Measurements from ENCODE around the gene HMG20A. TPM values are rescaled to one million over a fixed set of nuclear protein-coding genes. Genes with fewer than 3 reads are reported as not detected.

HMG20A gene
- total RNA-seq, 1 experiment from 2014 or later, result 26.2 TPM

DNA sequence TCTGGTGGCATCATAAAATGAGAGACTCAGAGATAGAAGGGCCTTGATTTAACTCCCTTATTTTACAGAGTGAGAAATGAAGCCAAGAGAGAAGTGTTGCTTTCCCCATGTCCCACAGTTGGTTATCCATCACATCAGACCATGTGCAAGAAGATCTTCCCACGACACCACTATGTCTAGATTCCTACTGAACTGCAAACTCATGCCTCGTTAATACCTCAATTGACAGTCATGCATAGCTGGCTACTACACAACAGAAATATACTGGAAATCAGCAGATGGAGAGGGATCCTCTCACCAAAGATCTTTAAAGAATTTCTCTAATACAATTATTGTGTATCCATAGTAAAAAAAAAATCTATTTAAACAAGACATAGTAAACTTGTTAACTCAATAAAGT, 34.1 kb upstream of the HMG20A start:
- no peak overlapping the region for H2AFZ ChIP-seq (ENCODE audit: low read length)
- H3K9me3 ChIP-seq (ENCODE audit: low read length), result no peaks in the 10 kb centered on the region
- H3K4me3 ChIP-seq (ENCODE audit: low read length), result no peak overlapping the region
- no peak overlapping the region for H3K9ac ChIP-seq (ENCODE audit: low read length)
- H3K27me3 ChIP-seq (ENCODE audit: low read length), result no peaks in the 10 kb centered on the region
- H3K4me2 ChIP-seq (ENCODE audit: low read depth, low read length, poor library complexity, severe bottlenecking), result no peak overlapping the region
- peaks cover 22% of the 10 kb centered on the region for H3K4me1 ChIP-seq (ENCODE audit: low read length)
- H3K9me2 ChIP-seq (replicated peaks; ENCODE audit: insufficient read depth, low read length), result no peaks in the 10 kb centered on the region
- no peak for DNase-seq
- H3K27ac ChIP-seq (ENCODE audit: low read length), result no peak overlapping the region
- no peaks in the 10 kb centered on the region for H3K79me2 ChIP-seq (ENCODE audit: low read length)
- H4K20me1 ChIP-seq (ENCODE audit: insufficient read depth, low read depth, low read length), result no peaks in the 10 kb centered on the region
- H3K36me3 ChIP-seq (ENCODE audit: insufficient read depth, low read length), result no peaks in the 10 kb centered on the region

DNA sequence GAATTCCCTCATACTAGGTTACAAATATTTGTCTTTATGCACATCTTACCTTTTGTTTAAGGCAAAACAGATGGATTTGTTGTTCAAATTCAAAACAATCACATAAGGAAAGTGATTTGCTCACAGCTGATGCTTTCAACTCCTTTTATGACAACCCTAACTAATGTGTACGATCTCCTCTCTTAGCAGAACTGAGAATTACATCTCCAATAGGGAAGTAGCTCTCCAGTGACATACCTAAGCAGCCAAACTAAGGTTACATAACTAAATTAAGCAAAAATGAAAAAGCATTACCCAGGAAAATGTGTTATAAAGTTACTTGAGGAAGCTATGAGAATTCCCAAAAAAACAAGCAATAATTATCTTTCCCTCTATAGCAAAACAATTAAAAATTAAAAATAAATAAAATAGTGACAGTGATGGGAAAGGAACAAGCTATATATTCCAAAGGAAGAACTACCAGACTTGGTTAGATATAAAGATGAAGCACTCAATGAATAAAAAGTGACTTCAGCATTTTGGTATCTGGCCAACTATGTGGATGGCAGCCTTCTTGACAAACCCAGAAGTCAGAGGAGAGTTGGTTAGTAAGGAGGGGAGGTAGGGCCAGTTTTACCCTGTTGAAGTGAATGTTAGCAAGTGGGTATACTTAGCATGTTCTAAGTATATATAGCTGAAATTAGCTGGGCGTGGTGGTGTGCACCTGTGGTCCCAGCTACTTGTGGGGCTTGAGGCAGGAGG, 33.2 kb upstream of the HMG20A start:
- Histone ChIP-seq H3K4me2 (ENCODE audit: low read depth, low read length, poor library complexity, severe bottlenecking) (no peak overlapping the region), H3K36me3 (ENCODE audit: insufficient read depth, low read length) (no peaks in the 10 kb centered on the region), H3K4me3 (ENCODE audit: low read length) (no peak overlapping the region), H3K9me3 (ENCODE audit: low read length) (no peaks in the 10 kb centered on the region), H3K9me2 (replicated peaks; ENCODE audit: insufficient read depth, low read length) (no peaks in the 10 kb centered on the region), H3K27ac (ENCODE audit: low read length) (no peak overlapping the region), H3K4me1 (ENCODE audit: low read length) (peaks cover 22% of the 10 kb centered on the region), H2AFZ (ENCODE audit: low read length) (no peak overlapping the region), H3K9ac (ENCODE audit: low read length) (no peak overlapping the region), H3K79me2 (ENCODE audit: low read length) (no peaks in the 10 kb centered on the region), H4K20me1 (ENCODE audit: insufficient read depth, low read depth, low read length) (no peaks in the 10 kb centered on the region), H3K27me3 (ENCODE audit: low read length) (no peaks in the 10 kb centered on the region)
- no peak for DNase-seq

DNA sequence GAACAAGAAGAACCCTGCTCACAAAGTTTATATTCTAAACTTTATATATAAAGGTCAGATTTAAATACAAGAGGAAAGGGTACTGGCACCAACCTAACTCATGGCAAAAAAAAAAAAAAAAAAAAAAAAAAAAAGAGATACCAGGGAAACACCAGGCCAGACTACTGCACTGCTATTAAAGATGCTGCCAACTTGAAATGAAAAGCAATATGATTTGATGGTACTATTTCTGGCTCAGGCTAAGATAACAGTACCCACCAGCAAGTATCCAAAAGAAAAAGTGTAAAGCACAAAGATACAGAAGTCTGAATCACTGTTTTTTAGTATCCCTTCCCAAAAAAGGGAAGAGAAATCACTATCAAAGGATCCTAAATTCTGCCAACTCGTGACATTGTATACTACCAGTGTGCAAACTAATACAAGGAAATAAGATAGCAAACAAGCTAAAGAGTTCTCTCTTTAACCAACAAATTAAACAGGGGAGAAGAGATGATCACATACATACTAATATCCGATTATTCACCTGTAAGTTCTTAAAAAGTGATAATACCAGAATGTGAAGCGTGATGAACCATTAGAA, 29.2 kb upstream of the HMG20A start:
- H3K9ac ChIP-seq (ENCODE audit: low read length), result no peak overlapping the region
- H4K20me1 ChIP-seq (ENCODE audit: insufficient read depth, low read depth, low read length), result no peaks in the 10 kb centered on the region
- no peak overlapping the region for H2AFZ ChIP-seq (ENCODE audit: low read length)
- no peak overlapping the region for H3K27ac ChIP-seq (ENCODE audit: low read length)
- no peak overlapping the region for H3K4me2 ChIP-seq (ENCODE audit: low read depth, low read length, poor library complexity, severe bottlenecking)
- no peak overlapping the region for H3K4me3 ChIP-seq (ENCODE audit: low read length)
- H3K27me3 ChIP-seq (ENCODE audit: low read length), result no peaks in the 10 kb centered on the region; the same call in 1 of the 2 replicates
- no peaks in the 10 kb centered on the region for H3K36me3 ChIP-seq (ENCODE audit: insufficient read depth, low read length)
- H3K9me3 ChIP-seq (ENCODE audit: low read length), result peaks cover 16% of the 10 kb centered on the region
- no peak for DNase-seq
- H3K79me2 ChIP-seq (ENCODE audit: low read length), result no peaks in the 10 kb centered on the region
- H3K4me1 ChIP-seq (ENCODE audit: low read length), result peaks cover 22% of the 10 kb centered on the region
- no peaks in the 10 kb centered on the region for H3K9me2 ChIP-seq (replicated peaks; ENCODE audit: insufficient read depth, low read length)

DNA sequence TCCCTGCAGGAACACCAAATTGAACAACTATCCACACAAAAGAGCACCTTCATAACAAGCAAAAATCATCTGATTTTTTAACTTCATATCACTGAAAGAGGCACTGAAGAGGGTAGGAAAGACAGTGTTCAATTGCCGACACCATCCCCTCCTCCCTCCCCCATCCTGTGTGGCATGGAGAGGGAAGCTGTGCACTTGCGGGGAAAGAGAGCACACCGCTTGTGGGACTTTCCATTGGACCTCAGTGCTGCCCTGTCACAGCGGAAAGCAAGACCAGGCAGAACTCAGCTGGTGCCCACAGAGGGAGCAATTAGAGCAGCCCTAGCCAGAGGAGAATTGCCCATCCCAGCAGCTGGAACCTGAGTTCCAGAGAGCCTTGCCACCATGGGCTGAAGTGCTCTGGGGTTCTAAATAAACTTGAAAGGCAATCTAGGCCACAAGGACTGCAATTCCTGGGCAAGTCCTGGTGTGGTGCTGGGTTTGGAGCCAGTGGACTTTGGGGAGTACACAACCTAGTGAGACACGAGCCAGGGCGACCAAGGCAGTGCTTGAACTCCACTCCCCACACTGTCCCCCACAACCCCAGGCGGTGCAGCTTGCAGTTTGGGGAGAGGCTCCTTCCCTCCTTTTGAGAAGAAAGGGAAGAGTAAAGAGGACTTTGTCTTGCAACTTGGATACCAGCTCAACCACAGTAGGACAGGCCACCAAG, 27.8 kb upstream of the HMG20A start:
- Histone ChIP-seq H3K4me3 (ENCODE audit: low read length) (no peak overlapping the region), H3K79me2 (ENCODE audit: low read length) (no peaks in the 10 kb centered on the region), H2AFZ (ENCODE audit: low read length) (no peak overlapping the region), H3K4me2 (ENCODE audit: low read depth, low read length, poor library complexity, severe bottlenecking) (no peak overlapping the region), H3K27me3 (ENCODE audit: low read length) (no peaks in the 10 kb centered on the region; the same call in 1 of the 2 replicates), H3K9me3 (ENCODE audit: low read length) (peaks cover 16% of the 10 kb centered on the region), H3K27ac (ENCODE audit: low read length) (no peak overlapping the region), H3K9ac (ENCODE audit: low read length) (no peak overlapping the region), H4K20me1 (ENCODE audit: insufficient read depth, low read depth, low read length) (no peaks in the 10 kb centered on the region), H3K4me1 (ENCODE audit: low read length) (peaks cover 20% of the 10 kb centered on the region), H3K36me3 (ENCODE audit: insufficient read depth, low read length) (no peaks in the 10 kb centered on the region), H3K9me2 (replicated peaks; ENCODE audit: insufficient read depth, low read length) (no peaks in the 10 kb centered on the region)
- no peak for DNase-seq

DNA sequence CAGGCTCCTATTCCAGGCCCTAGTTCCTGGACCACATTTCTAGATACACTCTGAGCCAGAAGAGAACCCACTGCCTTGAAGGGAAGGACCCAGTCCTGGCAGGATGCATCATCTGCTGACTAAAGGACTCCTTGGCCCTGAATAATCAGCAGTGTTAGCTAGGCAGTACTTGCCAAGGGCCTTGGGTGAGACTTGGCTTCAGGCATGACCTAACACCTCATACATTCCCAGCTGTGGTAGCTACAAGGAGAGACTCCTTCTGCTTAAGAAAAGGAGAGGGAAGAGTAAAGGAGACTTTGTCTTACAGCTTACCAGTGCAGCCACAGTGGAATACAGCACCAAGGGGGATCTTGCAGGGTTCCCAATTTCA, 27.2 kb upstream of the HMG20A start:
- no peak overlapping the region for H3K4me2 ChIP-seq (ENCODE audit: low read depth, low read length, poor library complexity, severe bottlenecking)
- no peak overlapping the region for H3K27ac ChIP-seq (ENCODE audit: low read length)
- no peak overlapping the region for H2AFZ ChIP-seq (ENCODE audit: low read length)
- H4K20me1 ChIP-seq (ENCODE audit: insufficient read depth, low read depth, low read length), result no peaks in the 10 kb centered on the region
- DNase-seq, result no peak
- H3K36me3 ChIP-seq (ENCODE audit: insufficient read depth, low read length), result no peaks in the 10 kb centered on the region
- H3K9ac ChIP-seq (ENCODE audit: low read length), result no peak overlapping the region
- H3K4me1 ChIP-seq (ENCODE audit: low read length), result peaks cover 17% of the 10 kb centered on the region
- no peaks in the 10 kb centered on the region for H3K9me2 ChIP-seq (replicated peaks; ENCODE audit: insufficient read depth, low read length)
- H3K27me3 ChIP-seq (ENCODE audit: low read length), result no peaks in the 10 kb centered on the region; the same call in 1 of the 2 replicates
- no peaks in the 10 kb centered on the region for H3K79me2 ChIP-seq (ENCODE audit: low read length)
- H3K9me3 ChIP-seq (ENCODE audit: low read length), result peaks cover 20% of the 10 kb centered on the region
- no peak overlapping the region for H3K4me3 ChIP-seq (ENCODE audit: low read length)

DNA sequence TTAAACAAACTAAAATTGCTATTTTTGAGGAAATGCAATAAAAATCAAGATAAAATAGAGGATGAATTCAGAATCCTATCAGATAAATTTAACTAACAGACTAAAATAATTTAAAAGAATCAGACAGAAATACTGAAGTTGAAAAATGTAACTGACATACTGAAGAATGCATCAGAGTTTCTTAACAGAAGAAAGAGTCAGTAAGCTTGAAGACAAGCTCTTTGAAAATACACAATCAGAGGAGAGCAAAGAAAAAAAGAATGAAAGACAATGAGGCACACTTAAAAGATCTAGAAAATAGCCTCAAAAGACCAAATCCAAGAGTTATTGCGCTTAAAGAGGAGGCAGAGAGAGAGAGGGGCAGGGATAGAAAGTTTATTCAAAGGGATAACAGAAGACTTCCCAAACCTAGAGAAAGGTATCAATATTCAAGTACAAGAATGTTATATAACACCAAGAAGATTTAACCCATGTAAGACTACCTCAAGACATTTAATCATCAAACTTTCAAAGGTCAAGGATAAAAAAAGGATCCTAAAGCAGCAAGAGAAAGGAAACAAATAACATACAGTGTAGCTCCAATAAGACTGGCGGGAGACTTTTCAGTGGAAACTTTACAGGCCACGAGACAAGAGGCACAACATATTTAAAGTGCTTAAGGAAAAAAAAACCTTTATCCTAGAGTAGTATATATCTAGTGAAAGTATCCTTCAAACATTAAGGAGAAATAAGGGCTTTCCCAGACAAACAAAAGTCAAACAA, 25.5 kb upstream of the HMG20A start:
- H3K27ac ChIP-seq (ENCODE audit: low read length), result no peak overlapping the region
- no peaks in the 10 kb centered on the region for H3K79me2 ChIP-seq (ENCODE audit: low read length)
- H3K9ac ChIP-seq (ENCODE audit: low read length), result no peak overlapping the region
- DNase-seq, result no peak
- H3K36me3 ChIP-seq (ENCODE audit: insufficient read depth, low read length), result no peaks in the 10 kb centered on the region
- H3K9me2 ChIP-seq (replicated peaks; ENCODE audit: insufficient read depth, low read length), result no peaks in the 10 kb centered on the region
- H4K20me1 ChIP-seq (ENCODE audit: insufficient read depth, low read depth, low read length), result no peaks in the 10 kb centered on the region
- H3K27me3 ChIP-seq (ENCODE audit: low read length), result no peaks in the 10 kb centered on the region; the same call in none of the 2 replicates
- H3K4me3 ChIP-seq (ENCODE audit: low read length), result no peak overlapping the region
- peaks cover 2% of the 10 kb centered on the region for H3K4me1 ChIP-seq (ENCODE audit: low read length)
- no peak overlapping the region for H2AFZ ChIP-seq (ENCODE audit: low read length)
- H3K9me3 ChIP-seq (ENCODE audit: low read length), result peaks cover 26% of the 10 kb centered on the region
- no peak overlapping the region for H3K4me2 ChIP-seq (ENCODE audit: low read depth, low read length, poor library complexity, severe bottlenecking)

DNA sequence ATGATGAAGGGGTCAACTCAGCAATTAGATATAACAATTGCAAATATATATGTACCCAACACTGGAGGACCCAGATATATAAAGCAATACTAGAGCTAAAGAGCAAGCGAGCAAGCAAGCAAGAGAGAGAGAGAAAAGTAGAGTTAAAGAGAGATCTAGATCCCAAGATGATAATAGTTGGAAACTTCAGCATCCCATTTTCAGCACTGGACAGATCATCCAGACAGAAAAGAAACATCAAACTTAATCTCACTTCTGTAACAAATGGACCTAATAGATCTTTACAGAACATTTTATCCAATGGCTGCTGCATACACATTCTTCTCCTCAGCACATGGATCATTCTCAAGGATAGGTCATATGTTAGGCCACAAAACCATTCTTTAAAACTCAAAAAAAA, 24.0 kb upstream of the HMG20A start:
- no peaks in the 10 kb centered on the region for H3K9me2 ChIP-seq (replicated peaks; ENCODE audit: insufficient read depth, low read length)
- H3K4me2 ChIP-seq (ENCODE audit: low read depth, low read length, poor library complexity, severe bottlenecking), result no peak overlapping the region
- no peak overlapping the region for H3K4me3 ChIP-seq (ENCODE audit: low read length)
- DNase-seq, result no peak
- no peak overlapping the region for H2AFZ ChIP-seq (ENCODE audit: low read length)
- no peaks in the 10 kb centered on the region for H4K20me1 ChIP-seq (ENCODE audit: insufficient read depth, low read depth, low read length)
- no peaks in the 10 kb centered on the region for H3K4me1 ChIP-seq (ENCODE audit: low read length)
- no peaks in the 10 kb centered on the region for H3K36me3 ChIP-seq (ENCODE audit: insufficient read depth, low read length)
- no peak overlapping the region for H3K27ac ChIP-seq (ENCODE audit: low read length)
- peaks cover 26% of the 10 kb centered on the region for H3K9me3 ChIP-seq (ENCODE audit: low read length)
- no peak overlapping the region for H3K9ac ChIP-seq (ENCODE audit: low read length)
- no peaks in the 10 kb centered on the region for H3K79me2 ChIP-seq (ENCODE audit: low read length)
- H3K27me3 ChIP-seq (ENCODE audit: low read length), result no peaks in the 10 kb centered on the region; the same call in none of the 2 replicates

DNA sequence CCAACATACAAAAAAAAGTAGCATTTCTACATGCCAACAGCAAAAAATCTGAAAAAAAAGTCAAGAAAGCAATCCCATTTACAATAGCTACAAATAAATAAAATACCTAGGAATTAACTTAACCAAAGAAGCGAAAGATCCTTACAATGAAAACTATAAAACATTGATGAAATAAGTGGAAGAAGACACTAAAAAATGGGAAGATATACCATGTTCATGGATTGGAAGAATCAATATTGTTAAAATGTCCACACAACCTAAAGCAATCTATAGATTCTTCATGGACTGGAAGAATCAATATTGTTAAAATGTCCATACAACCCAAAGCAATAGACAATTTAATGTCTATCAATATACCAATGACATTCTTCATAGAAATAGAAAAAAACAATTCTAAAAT, 21.8 kb upstream of the HMG20A start:
- no peak for DNase-seq
- H2AFZ ChIP-seq (ENCODE audit: low read length), result no peak overlapping the region
- H3K9me3 ChIP-seq (ENCODE audit: low read length), result peaks cover 26% of the 10 kb centered on the region
- no peaks in the 10 kb centered on the region for H3K79me2 ChIP-seq (ENCODE audit: low read length)
- no peak overlapping the region for H3K9ac ChIP-seq (ENCODE audit: low read length)
- no peaks in the 10 kb centered on the region for H3K36me3 ChIP-seq (ENCODE audit: insufficient read depth, low read length)
- no peaks in the 10 kb centered on the region for H3K4me1 ChIP-seq (ENCODE audit: low read length)
- no peaks in the 10 kb centered on the region; the same call in none of the 2 replicates for H3K27me3 ChIP-seq (ENCODE audit: low read length)
- no peak overlapping the region for H3K4me2 ChIP-seq (ENCODE audit: low read depth, low read length, poor library complexity, severe bottlenecking)
- no peak overlapping the region for H3K27ac ChIP-seq (ENCODE audit: low read length)
- no peaks in the 10 kb centered on the region; the same call in 1 of the 2 replicates for H4K20me1 ChIP-seq (ENCODE audit: insufficient read depth, low read depth, low read length)
- H3K4me3 ChIP-seq (ENCODE audit: low read length), result no peak overlapping the region
- no peaks in the 10 kb centered on the region for H3K9me2 ChIP-seq (replicated peaks; ENCODE audit: insufficient read depth, low read length)
